Calu3 (cell line): Measurements from ENCODE around the gene WNK1. TPM values are rescaled to one million over a fixed set of nuclear protein-coding genes. Genes with fewer than 3 reads are reported as not detected.

ENCODE experiments used
- BruUV-seq: library from RNA; stranded (reverse); fragments of 400-500 nt; replicated peaks from 2 replicates; lab custom pipeline; 2021; lab: Mats Ljungman, UMichigan
- CTCF ChIA-PET: fragments of 300-600 bp; sonication (Branson Sonifier 250); formaldehyde crosslinking; loops from one replicate; lab custom pipeline; 2022; ENCODE audit warnings: antibody characterized with exemption; lab: Charles Lee
- DNase-seq: peaks from one replicate; pipeline ENCODE4 v3.0.0; 2022
- H3K27ac Mint-ChIP-seq: one replicate; pipeline ENCODE4 v1.8.0; 2022; ENCODE audit warnings: mixed read lengths; ENCODE audit not compliant: unreplicated experiment
- H3K27me3 Mint-ChIP-seq: one replicate; pipeline ENCODE4 v1.8.0; 2022; ENCODE audit warnings: mixed read lengths; ENCODE audit not compliant: unreplicated experiment
- H3K36me3 Mint-ChIP-seq: one replicate; pipeline ENCODE4 v1.8.0; 2022; ENCODE audit warnings: mild to moderate bottlenecking, moderate library complexity, mixed read lengths; ENCODE audit not compliant: insufficient read depth, unreplicated experiment
- H3K4me1 Mint-ChIP-seq: one replicate; pipeline ENCODE4 v1.8.0; 2022; ENCODE audit warnings: mild to moderate bottlenecking, low read depth, mixed read lengths; ENCODE audit not compliant: unreplicated experiment
- H3K4me3 Mint-ChIP-seq: one replicate; pipeline ENCODE4 v1.8.0; 2022; ENCODE audit warnings: mild to moderate bottlenecking, low read depth, moderate library complexity, mixed read lengths; ENCODE audit not compliant: unreplicated experiment
- H3K9me3 Mint-ChIP-seq: one replicate; pipeline ENCODE4 v1.8.0; 2022; ENCODE audit warnings: low read depth, mixed read lengths; ENCODE audit not compliant: unreplicated experiment
- intact Hi-C: fragments of 100-400 bp; cut with micrococcal nuclease; formaldehyde crosslinking; loops from one replicate; pipeline ENCODE4 v1.10.0; 2022; ENCODE audit not compliant: unreplicated experiment
- total RNA-seq: library from RNA; stranded (reverse); gene quantifications from 2 replicates; pipeline ENCODE4 v1.2.3, GENCODE V29; 2022
- TF ChIP-seq, protein P1 (sequence below): fragments of 200-600 bp; IDR thresholded peaks from one replicate; pipeline ENCODE4 v1.8.0; 2022; ENCODE audit warnings: antibody characterized with exemption; ENCODE audit not compliant: unreplicated experiment

The WNK1 gene
- total RNA-seq, 1 experiment from 2014 or later: 107 TPM

DNA sequence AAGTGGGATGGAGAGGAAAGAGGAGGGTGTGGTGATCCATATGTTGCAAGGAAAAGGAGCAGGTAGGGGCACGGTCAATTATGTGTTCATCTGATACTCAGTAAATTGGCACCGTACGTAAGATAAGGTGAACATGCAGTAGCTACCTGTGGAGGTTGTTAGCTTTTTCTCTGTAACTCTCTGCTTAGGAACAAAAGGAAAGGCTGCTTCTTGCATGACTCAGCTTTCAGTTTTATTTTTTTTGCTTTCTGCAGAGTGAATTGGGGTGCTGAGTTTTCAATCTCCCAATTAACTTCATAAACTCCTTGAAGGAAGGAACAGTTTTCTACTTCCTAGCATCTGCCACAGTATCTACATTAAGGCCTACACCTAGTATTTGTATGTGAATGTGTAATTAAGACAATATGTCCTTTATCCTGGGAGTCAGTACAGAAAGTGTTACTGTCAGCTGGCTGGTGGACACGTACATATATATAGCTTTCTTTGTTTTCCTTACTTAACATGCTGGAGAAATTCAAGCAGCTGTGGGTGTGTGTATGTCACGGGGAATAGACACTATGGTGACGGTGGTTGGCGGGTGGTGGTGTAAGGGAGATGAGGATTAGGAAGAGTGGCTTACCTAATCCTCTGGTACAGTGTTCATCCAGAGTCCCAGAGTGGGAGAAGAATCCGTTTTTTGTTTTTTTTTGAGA is 40.1 kb upstream of the WNK1 start:
- H3K36me3 Mint-ChIP-seq: no peaks in the 10 kb centered on the region
- TF ChIP-seq, protein P1, sequence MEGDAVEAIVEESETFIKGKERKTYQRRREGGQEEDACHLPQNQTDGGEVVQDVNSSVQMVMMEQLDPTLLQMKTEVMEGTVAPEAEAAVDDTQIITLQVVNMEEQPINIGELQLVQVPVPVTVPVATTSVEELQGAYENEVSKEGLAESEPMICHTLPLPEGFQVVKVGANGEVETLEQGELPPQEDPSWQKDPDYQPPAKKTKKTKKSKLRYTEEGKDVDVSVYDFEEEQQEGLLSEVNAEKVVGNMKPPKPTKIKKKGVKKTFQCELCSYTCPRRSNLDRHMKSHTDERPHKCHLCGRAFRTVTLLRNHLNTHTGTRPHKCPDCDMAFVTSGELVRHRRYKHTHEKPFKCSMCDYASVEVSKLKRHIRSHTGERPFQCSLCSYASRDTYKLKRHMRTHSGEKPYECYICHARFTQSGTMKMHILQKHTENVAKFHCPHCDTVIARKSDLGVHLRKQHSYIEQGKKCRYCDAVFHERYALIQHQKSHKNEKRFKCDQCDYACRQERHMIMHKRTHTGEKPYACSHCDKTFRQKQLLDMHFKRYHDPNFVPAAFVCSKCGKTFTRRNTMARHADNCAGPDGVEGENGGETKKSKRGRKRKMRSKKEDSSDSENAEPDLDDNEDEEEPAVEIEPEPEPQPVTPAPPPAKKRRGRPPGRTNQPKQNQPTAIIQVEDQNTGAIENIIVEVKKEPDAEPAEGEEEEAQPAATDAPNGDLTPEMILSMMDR: no peak
- BruUV-seq: no TSS peak
- H3K9me3 Mint-ChIP-seq: no peaks in the 10 kb centered on the region
- intact Hi-C loops: no loop called here
- no peak for DNase-seq
- H3K27ac Mint-ChIP-seq: no peak overlapping the region
- peaks cover 12% of the 10 kb centered on the region for H3K4me1 Mint-ChIP-seq
- H3K27me3 Mint-ChIP-seq: no peaks in the 10 kb centered on the region
- no peak overlapping the region for H3K4me3 Mint-ChIP-seq
- CTCF ChIA-PET: no interaction called here

DNA sequence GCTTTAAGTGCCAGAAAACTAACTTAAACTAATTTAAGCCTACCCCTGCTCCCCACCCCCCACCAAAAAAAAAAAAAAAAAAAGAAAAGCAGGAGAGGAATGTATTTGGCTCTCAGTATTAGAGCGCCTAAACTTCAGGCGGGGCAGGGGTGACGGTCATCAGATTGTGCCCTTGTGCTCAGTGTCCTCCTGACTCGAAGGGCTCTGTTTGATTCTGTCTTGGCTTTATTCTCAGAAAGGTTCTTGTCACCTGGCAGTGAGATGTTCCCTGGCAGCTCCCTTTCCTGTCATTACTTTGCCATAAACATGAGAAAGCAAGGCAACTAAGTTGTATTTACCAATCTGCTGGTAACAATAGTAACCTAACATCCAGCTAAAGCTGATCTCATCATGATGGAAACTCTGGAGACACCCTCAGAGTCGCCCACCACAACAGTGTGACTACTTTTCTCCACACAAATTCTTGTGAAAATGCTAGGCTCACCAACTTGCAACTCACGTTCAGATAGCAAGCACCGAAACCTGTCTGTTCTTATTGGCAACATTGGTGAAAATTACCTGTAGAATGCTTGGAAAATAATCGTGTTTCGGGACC is 39.0 kb upstream of the WNK1 start:
- H3K4me3 Mint-ChIP-seq: no peak overlapping the region
- no TSS peak for BruUV-seq
- peaks cover 12% of the 10 kb centered on the region for H3K4me1 Mint-ChIP-seq
- no peak for DNase-seq
- no peaks in the 10 kb centered on the region for H3K36me3 Mint-ChIP-seq
- H3K27me3 Mint-ChIP-seq: no peaks in the 10 kb centered on the region
- no peaks in the 10 kb centered on the region for H3K9me3 Mint-ChIP-seq
- intact Hi-C loops: no loop called here
- CTCF ChIA-PET: no interaction called here
- H3K27ac Mint-ChIP-seq: no peak overlapping the region
- TF ChIP-seq, protein P1: no peak

DNA sequence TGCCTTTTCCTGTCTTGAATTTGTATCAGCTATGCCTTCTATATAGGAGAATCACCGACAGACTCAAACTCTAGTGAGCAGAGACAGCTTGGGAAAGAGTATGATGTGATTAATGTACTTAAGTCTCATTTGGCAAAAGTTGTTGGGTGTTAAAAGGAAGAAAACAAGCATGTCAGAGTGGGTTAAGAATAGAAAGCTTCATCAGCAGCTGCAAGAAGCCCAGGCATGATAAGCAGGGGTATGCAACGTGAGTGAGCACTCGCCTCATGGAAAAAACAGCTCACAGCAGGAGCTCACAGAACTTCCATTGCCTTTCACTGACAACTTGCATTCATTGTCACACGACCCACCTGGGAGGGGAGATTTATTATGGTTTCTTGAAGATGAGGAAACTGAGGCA is 35.9 kb upstream of the WNK1 start:
- Mint-ChIP-seq H3K27ac (no peak overlapping the region), H3K4me1 (peaks cover 12% of the 10 kb centered on the region), H3K4me3 (no peak overlapping the region), H3K36me3 (no peaks in the 10 kb centered on the region), H3K9me3 (peaks cover 2% of the 10 kb centered on the region), H3K27me3 (no peaks in the 10 kb centered on the region)
- TF ChIP-seq, protein P1: no peak
- intact Hi-C loops: no loop called here
- no TSS peak for BruUV-seq
- DNase-seq: no peak
- CTCF ChIA-PET: no interaction called here

GRCh38 chr12:718756-719102 is 33.6 kb upstream of the WNK1 start:
- Mint-ChIP-seq H3K36me3 (no peaks in the 10 kb centered on the region), H3K27me3 (no peaks in the 10 kb centered on the region), H3K4me1 (no peaks in the 10 kb centered on the region), H3K4me3 (no peak overlapping the region), H3K27ac (no peak overlapping the region), H3K9me3 (peaks cover 2% of the 10 kb centered on the region)
- DNase-seq: no peak
- BruUV-seq: no TSS peak
- CTCF ChIA-PET: no interaction called here
- TF ChIP-seq, protein P1: no peak
- intact Hi-C loops: no loop called here
